IPS DF 6.9 (cell line): Measurements from ENCODE around the gene ADISSP.
A peak's percentile ranks its signal among the peaks of the same experiment; 100 is the strongest.

Experiments used
- DNase-seq: peaks from one replicate; pipeline ENCODE4 v3.0.0-alpha.2; 2013; ENCODE audit warnings: low read depth, low spot score
- H3K27ac ChIP-seq: one replicate; pipeline ENCODE4 v1.5.1; 2013; ENCODE audit warnings: low read length, control low read depth
- H3K27me3 ChIP-seq: 2 replicates; pipeline ENCODE4 v1.6.1; 2013; ENCODE audit warnings: mild to moderate bottlenecking, low read length; ENCODE audit not compliant: control insufficient read depth, insufficient read depth
- H3K36me3 ChIP-seq: 2 replicates; pipeline ENCODE4 v1.6.1; 2013; ENCODE audit warnings: low read length; ENCODE audit not compliant: control insufficient read depth, insufficient read depth
- H3K4me1 ChIP-seq: 2 replicates; pipeline ENCODE4 v1.6.1; 2013; ENCODE audit warnings: low read length; ENCODE audit not compliant: control insufficient read depth, insufficient read depth
- H3K4me3 ChIP-seq: 2 replicates; pipeline ENCODE4 v1.5.1; 2013; ENCODE audit warnings: mild to moderate bottlenecking, low read length
- H3K9me3 ChIP-seq: 2 replicates; pipeline ENCODE4 v1.6.1; 2013; ENCODE audit warnings: low read length, inconsistent platforms; ENCODE audit not compliant: control insufficient read depth, insufficient read depth
- WGBS: extraction: QIAGEN DNeasy Blood & Tissue Kit; methylation state at CpG from one replicate; pipeline ENCODE4 v1.1.7; 2013; ENCODE audit warnings: mixed read lengths, missing lambda C conversion rate; ENCODE audit not compliant: insufficient read length, insufficient coverage; 5-methylcytosine and 5-hydroxymethylcytosine counted together

ADISSP gene

DNA sequence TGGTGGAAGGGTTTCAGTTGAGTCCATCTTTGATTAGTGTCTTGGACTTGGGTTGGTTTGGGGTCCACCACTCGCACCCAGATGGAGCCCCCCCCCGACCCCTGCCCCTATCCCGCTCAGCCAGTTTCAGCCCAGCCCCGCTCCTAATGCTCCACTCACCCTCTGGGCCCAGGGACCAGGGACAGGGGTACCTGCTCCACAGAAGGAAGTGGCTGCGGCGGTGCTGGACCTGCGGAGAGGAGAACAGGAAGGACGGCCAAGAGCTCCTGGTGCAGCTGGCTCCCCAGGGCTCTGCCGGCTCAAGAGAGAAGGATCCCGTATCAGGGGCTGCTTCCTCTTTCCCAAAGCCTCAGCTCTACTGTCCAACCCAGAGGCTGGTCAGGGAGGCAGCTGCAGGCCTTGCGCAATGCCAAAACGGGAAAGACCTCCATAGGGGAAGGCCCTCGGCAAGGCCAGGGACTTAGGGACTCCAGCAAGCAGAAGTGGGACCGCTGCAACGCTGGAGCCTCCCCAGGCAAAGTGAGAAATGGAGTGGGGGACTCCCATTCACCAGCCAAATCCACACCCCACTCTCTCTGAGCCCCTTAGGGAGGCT lies 55.2 kb downstream of the ADISSP start, which contains the start of gene SIGLEC1:
Gene SIGLEC1, minus strand, starts transcription at position 322 of the 595 bp plus-strand sequence. CDS start 5,472 bp downstream, outside the sequence.
- H3K4me1 ChIP-seq: no peaks in the 10 kb centered on the region
- H3K27me3 ChIP-seq: no peaks in the 10 kb centered on the region
- DNase-seq: no peak
- WGBS: no CpG with 5 or more reads among the region's 15 CpGs
- H3K27ac ChIP-seq: no peak within 1 kb of the TSS
- no peak within 1 kb of the TSS for H3K4me3 ChIP-seq
- no peaks in the 10 kb centered on the region for H3K36me3 ChIP-seq
- H3K9me3 ChIP-seq: no peaks in the 10 kb centered on the region

DNA sequence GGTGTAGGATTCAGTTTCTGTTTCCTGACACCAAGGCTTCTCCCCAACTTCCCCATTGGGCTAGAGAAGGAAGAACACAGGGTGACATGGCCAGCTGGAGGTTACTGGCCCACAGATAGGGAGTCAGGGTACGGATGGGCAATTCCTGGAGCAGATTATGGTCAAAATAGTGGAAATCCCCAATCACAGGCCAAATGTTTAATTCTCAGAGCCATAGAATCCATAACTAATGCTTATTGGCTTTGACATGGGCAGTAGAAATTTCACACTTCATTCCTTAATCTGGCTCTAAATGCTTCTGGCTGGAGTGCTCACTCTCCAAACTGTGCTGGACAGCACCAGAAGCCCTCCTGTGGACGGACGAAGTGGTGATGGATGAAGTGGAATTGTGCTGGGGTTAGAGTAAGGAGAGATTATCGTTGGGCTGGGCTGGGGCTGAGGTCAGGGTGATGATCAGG lies 56.0 kb downstream of the ADISSP start:
- Histone ChIP-seq H3K4me3 (no peak overlapping the region), H3K27me3 (no peaks in the 10 kb centered on the region), H3K36me3 (no peaks in the 10 kb centered on the region), H3K27ac (no peak overlapping the region), H3K4me1 (no peaks in the 10 kb centered on the region), H3K9me3 (no peaks in the 10 kb centered on the region)
- 100% methylated on average over 1 of the region's 4 CpGs for WGBS
- DNase-seq: no peak

DNA sequence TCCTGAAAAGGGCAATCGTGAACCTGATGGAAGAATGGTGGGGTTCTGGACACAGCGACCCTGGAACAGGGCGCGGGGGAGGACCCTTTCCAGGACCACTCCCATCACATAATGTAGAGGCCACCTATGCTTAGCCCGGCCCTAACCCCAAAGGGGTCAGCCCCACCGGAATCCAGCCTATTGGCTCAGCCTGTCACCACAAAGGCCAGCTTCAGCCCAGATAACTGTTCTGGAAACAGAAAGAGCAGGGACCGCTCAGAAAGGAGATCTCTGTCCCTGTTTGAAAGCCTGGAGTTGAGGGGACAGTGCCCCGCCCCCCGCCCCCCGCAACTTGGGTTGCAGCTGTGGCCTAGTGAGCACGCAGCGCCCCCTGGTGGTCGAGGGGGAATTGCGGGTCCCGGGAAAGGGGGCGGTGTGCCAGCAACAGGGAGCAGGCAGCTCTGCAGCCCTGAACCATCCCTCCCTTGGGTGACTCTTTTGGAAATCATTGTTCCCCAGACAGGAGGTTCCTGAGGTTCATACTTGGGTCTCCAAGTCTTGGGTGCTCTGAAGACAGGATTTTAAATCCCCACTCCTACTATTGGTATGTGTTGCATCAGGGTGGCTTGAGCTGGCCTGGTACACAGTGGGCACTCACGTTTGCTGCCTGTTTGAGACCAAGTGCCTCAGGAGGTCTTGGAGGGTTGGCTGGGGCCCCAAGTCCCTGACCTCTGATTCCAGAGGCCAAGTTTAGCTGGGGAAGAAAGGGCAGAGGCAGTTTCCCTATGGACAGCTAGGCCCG lies 56.7 kb downstream of the ADISSP start:
- Histone ChIP-seq H3K9me3 (no peaks in the 10 kb centered on the region), H3K27ac (no peak overlapping the region), H3K4me3 (no peak overlapping the region), H3K27me3 (no peaks in the 10 kb centered on the region), H3K4me1 (no peaks in the 10 kb centered on the region), H3K36me3 (no peaks in the 10 kb centered on the region)
- peak; percentile 43 for DNase-seq
- no CpG with 5 or more reads among the region's 18 CpGs for WGBS

DNA sequence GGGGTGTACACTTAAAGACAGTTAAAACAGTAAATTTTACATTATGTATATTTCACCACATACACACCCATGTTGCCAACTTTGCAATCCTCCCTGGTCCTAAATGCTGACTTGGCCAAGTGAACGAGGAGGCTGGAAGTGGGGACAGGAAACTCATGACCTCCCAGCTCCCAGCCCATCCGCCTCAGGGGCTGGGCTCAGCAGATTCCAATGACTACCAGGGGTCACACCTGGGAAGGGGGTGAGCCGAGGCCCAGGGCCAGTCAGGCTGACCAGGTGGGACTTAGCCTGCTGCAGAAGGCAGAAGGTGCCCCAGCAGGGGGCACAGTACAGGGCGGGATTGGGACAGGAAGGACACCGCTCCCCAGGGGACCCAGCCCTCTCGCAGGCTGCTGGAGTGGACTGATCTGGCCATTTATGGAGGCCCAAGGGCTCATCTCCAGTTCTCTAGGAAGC lies 57.5 kb downstream of the ADISSP start:
- no CpG with 5 or more reads among the region's 6 CpGs for WGBS
- Histone ChIP-seq H3K36me3 (no peaks in the 10 kb centered on the region), H3K4me1 (no peaks in the 10 kb centered on the region), H3K4me3 (no peak overlapping the region), H3K27ac (no peak overlapping the region), H3K9me3 (no peaks in the 10 kb centered on the region), H3K27me3 (no peaks in the 10 kb centered on the region)
- DNase-seq: no peak

DNA sequence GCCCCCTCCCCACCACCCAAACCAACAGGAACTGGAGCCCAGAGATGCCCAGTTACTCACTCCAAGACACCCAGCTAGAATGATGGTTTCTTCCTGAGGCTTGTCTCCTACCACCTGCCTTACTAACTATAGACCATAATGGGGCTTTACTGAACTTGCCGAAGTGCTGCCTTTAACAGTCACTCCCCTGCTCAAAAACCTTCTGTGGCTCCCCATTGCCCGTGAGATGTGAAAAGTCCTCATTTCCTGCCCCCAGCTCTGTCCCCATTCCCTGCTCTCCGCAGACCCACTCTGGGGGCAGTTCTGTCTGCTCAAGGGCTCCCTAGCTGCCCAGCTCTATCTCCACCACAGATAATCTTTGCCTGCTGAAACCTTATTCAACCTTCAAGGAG lies 60.0 kb downstream of the ADISSP start:
- DNase-seq: no peak
- Histone ChIP-seq H3K36me3 (no peaks in the 10 kb centered on the region), H3K4me3 (no peak overlapping the region), H3K27me3 (no peaks in the 10 kb centered on the region), H3K4me1 (no peaks in the 10 kb centered on the region), H3K27ac (no peak overlapping the region), H3K9me3 (no peaks in the 10 kb centered on the region)
- WGBS: no CpG with 5 or more reads among the region's 3 CpGs

DNA sequence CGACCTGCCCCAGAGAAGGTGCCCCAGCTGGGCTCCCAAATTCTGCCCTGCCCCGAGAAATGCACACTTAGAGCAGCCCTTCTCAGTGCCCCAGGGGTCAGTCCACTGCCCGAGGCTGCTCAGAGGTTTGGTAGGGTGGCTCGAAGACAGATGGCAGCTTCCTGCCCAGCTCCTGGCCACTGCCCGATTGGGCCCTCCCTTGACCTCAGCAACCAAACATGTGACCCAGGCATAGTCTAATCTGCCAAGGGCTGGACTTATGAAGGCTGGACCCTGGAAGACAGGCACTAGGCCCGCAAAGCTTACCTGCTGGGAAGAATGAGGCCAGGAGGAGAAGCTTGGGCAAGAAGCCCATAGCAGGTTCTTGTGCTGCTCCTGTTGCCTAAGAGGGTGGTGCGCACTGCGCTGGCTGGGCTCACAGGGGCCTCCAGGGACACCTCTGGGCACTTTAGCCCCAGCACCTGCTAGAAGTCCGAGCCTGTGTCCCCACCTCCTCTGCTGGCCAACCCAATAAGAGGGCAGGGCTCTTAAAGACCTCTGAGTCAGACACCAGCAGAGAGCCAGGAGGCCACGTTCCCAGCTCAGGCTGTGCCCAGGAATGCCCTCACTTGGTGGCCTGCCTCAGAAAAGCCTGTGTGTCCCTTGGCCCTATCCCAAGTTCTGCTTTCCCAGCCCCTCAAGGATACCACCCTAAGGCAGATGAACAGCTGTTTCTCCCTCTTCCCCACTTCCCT lies 60.6 kb downstream of the ADISSP start:
- Histone ChIP-seq H3K27ac (no peak overlapping the region), H3K27me3 (no peaks in the 10 kb centered on the region), H3K4me1 (no peaks in the 10 kb centered on the region), H3K9me3 (no peaks in the 10 kb centered on the region), H3K4me3 (no peak overlapping the region), H3K36me3 (no peaks in the 10 kb centered on the region)
- no peak for DNase-seq
- WGBS: no CpG with 5 or more reads among the region's 10 CpGs

DNA sequence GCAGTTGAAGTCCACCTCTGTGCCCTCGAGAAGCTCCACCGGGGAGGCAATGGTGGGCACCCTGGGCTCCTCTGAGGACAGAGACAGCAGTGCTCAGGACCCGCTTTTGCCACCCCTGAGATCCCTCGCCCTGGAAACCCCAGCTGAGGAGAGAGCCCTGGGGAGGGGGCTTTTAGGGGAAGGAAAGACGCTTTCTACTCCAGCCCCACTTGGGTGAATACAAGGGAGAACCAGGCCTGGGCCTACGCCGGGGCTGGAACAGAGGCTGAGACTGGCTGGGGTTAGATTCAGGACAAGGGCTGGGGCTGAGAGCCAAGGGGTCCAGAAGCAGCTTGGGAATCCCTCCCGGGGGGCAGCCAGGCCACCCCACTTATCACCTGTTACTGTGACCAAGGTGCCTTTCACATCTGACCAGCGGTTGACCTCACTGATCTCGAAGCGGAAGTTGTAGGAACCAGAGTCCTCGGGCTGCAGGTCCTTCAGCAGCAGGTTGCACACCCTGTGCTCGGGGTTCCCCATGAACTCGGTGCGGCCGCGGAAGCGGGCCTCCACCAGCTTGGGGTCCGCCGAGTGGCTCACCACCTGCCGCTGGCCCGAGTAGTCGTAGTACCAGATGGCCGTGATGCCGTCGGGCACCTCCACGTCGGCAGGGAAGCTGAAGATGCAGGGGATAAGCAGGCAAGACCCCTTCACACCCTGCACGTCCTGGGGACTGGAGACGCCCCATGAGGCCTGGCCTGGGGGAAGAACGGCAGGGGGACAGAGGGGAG lies 61.4 kb downstream of the ADISSP start:
- no peaks in the 10 kb centered on the region for H3K4me1 ChIP-seq
- no peak overlapping the region for H3K27ac ChIP-seq
- H3K9me3 ChIP-seq: no peaks in the 10 kb centered on the region
- DNase-seq: no peak
- H3K36me3 ChIP-seq: no peaks in the 10 kb centered on the region
- no CpG with 5 or more reads among the region's 31 CpGs for WGBS
- no peaks in the 10 kb centered on the region for H3K27me3 ChIP-seq
- no peak overlapping the region for H3K4me3 ChIP-seq

DNA sequence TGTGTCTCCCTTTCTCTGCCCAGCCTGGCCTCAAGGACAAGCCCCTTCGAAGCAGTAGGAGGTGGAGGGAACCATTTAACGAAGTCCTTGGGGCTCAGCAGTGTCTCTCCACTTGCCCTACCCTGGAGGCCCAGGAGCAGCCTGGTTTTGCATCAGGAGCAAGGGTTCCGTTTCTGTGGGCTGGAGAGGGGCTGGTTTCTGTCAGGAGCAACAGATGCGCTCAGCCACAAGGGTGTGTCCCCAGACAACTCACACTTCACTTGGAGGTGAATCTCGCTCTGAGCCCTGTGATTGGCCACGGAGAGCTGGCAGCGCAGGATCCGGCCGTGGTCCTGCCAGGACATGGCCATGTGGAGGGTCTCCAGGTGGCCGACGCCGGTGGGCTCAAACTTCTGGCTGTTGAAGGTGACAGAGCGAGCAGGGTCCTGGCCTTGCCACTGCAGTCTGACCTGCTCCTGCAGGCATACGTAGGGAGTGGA lies 62.0 kb downstream of the ADISSP start:
- no CpG with 5 or more reads among the region's 14 CpGs for WGBS
- no peak overlapping the region for H3K4me3 ChIP-seq

DNA sequence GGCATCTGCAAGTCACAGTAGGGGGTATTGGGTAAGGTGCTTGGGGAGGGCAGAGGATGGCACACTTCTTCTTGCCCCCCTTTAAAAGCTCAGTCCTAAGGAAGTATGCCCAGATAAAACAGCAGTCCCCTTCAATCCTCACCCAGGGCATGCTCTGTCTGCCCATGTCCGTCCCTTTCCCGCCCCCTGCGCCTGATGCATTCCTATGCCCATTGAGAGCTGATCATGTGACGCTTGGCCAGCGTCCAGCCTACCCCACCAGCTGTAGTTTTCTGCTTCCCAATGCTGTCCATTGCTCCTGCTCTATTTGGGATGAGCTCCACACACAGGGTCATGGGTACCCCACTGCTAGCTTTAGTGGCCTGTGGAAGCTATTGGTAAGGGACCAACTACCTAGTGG lies 63.5 kb downstream of the ADISSP start:
- Histone ChIP-seq H3K9me3 (no peaks in the 10 kb centered on the region), H3K4me1 (no peaks in the 10 kb centered on the region), H3K27ac (no peak overlapping the region), H3K27me3 (no peaks in the 10 kb centered on the region), H3K4me3 (no peak overlapping the region), H3K36me3 (no peaks in the 10 kb centered on the region)
- no CpG with 5 or more reads among the region's 5 CpGs for WGBS
- no peak for DNase-seq

More for the DNA sequence above, 62.0 kb downstream of the ADISSP start:
- no peaks in the 10 kb centered on the region for H3K9me3 ChIP-seq
- no peaks in the 10 kb centered on the region for H3K36me3 ChIP-seq
- no peaks in the 10 kb centered on the region for H3K4me1 ChIP-seq
- no peak overlapping the region for H3K27ac ChIP-seq
- H3K27me3 ChIP-seq: no peaks in the 10 kb centered on the region
- DNase-seq: no peak
